Measurements from ENCODE around the gene RASD1. TPM values are rescaled to one million over a fixed set of nuclear protein-coding genes. Genes with fewer than 3 reads are reported as not detected.

Gene RASD1
- total and polyA plus RNA-seq, 2 donors (not counting 1 experiment from before 2014, with no cell fraction given): 0.34 to 2.6 TPM

- no peaks in the 10 kb centered on the region for H3K36me3 ChIP-seq (ENCODE audit: control insufficient read depth, insufficient read depth, low read length)
- H3K9ac ChIP-seq (ENCODE audit: insufficient read depth, low read length): no peak overlapping the region
- no peak for DNase-seq (ENCODE audit: low read depth in 2 of 2)
- H3K4me2 ChIP-seq (ENCODE audit: extremely low read depth, insufficient read depth, low read length): no peak overlapping the region
- H2AFZ ChIP-seq (ENCODE audit: low read length): no peak overlapping the region
- H3K4me1 ChIP-seq (ENCODE audit: control insufficient read depth, extremely low read depth, insufficient read depth, low read length): peaks cover 4% of the 10 kb centered on the region
- no peaks in the 10 kb centered on the region for H3K27me3 ChIP-seq (ENCODE audit: control insufficient read depth, insufficient read depth, low read length)
- H4K20me1 ChIP-seq (ENCODE audit: control insufficient read depth, extremely low read depth, insufficient read depth, low read length): no peaks in the 10 kb centered on the region
- H3K27ac ChIP-seq (ENCODE audit: insufficient read depth, low read length): no peak overlapping the region
- TF ChIP-seq CTCF (conservative IDR thresholded peaks at IDR 0.05 in 1 of 2, IDR thresholded peaks at IDR 0.05 in 1 of 2; ENCODE audit: low read depth in 1 of 2, low read length in 2 of 2) (no peak), EZH2 (IDR thresholded peaks at IDR 0.05; ENCODE audit: low read length, missing control alignments) (no peak)
- no peak overlapping the region for H3K4me3 ChIP-seq (replicated peaks in 1 of 4; ENCODE audit: control extremely low read depth in 1 of 4, insufficient read depth in 1 of 4, low read depth in 3 of 4, low read length in 4 of 4)
- H3K79me2 ChIP-seq (ENCODE audit: control insufficient read depth, insufficient read depth, low read length): no peaks in the 10 kb centered on the region
- no peaks in the 10 kb centered on the region for H3K9me3 ChIP-seq (ENCODE audit: control insufficient read depth, insufficient read depth, low read depth, low read length)
These were observed 14.5 kb upstream of the RASD1 start for GRCh38 chr17:17510456-17511292.

GRCh38 chr17:17509601-17510425 lies 13.6 kb upstream of the RASD1 start:
- Histone ChIP-seq H3K4me2 (ENCODE audit: extremely low read depth, insufficient read depth, low read length) (no peak overlapping the region), H3K9me3 (ENCODE audit: control insufficient read depth, insufficient read depth, low read depth, low read length) (no peaks in the 10 kb centered on the region), H3K4me1 (ENCODE audit: control insufficient read depth, extremely low read depth, insufficient read depth, low read length) (peaks cover 4% of the 10 kb centered on the region), H2AFZ (ENCODE audit: low read length) (no peak overlapping the region), H3K79me2 (ENCODE audit: control insufficient read depth, insufficient read depth, low read length) (no peaks in the 10 kb centered on the region), H3K27ac (ENCODE audit: insufficient read depth, low read length) (no peak overlapping the region), H3K36me3 (ENCODE audit: control insufficient read depth, insufficient read depth, low read length) (no peaks in the 10 kb centered on the region), H4K20me1 (ENCODE audit: control insufficient read depth, extremely low read depth, insufficient read depth, low read length) (no peaks in the 10 kb centered on the region), H3K9ac (ENCODE audit: insufficient read depth, low read length) (no peak overlapping the region), H3K27me3 (ENCODE audit: control insufficient read depth, insufficient read depth, low read length) (no peaks in the 10 kb centered on the region), H3K4me3 (replicated peaks in 1 of 4; ENCODE audit: control extremely low read depth in 1 of 4, insufficient read depth in 1 of 4, low read depth in 3 of 4, low read length in 4 of 4) (no peak overlapping the region)
- no peak for DNase-seq (ENCODE audit: low read depth in 2 of 2)
- TF ChIP-seq CTCF (conservative IDR thresholded peaks at IDR 0.05 in 1 of 2, IDR thresholded peaks at IDR 0.05 in 1 of 2; ENCODE audit: low read depth in 1 of 2, low read length in 2 of 2): no peak
